Subcutaneous abdominal adipose tissue (tissue), 5 donors: ENCODE data around the gene NEK9.

ENCODE experiments used
- H3K27ac ChIP-seq: one replicate; pipeline ENCODE4 v1.7.0; 2013; ENCODE audit warnings: low read depth, mild to moderate bottlenecking, inconsistent platforms, low read length, moderate library complexity
- H3K27me3 ChIP-seq, 5 donors: one replicate each; pipeline ENCODE4 v1.7.0; 2013; ENCODE audit warnings: low read length in 5 of 5, inconsistent platforms in 1 of 5; ENCODE audit not compliant: control insufficient read depth in 5 of 5, insufficient read depth in 4 of 5
- H3K36me3 ChIP-seq, 5 donors: one replicate each; pipeline ENCODE4 v1.7.0; 2013; ENCODE audit warnings: low read length in 5 of 5; ENCODE audit not compliant: control insufficient read depth in 5 of 5, insufficient read depth in 5 of 5
- H3K4me1 ChIP-seq, 5 donors: one replicate each; pipeline ENCODE4 v1.7.0; 2013; ENCODE audit warnings: low read length in 5 of 5, mild to moderate bottlenecking in 3 of 5, moderate library complexity in 1 of 5; ENCODE audit not compliant: control insufficient read depth in 5 of 5, insufficient read depth in 5 of 5
- H3K4me3 ChIP-seq, 5 donors: one replicate each; pipeline ENCODE4 v1.7.0; 2013; ENCODE audit warnings: low read length in 5 of 5, low read depth in 1 of 5
- H3K9ac ChIP-seq, 5 donors: one replicate each; pipeline ENCODE4 v1.7.0; 2013; ENCODE audit warnings: low read length in 5 of 5, mild to moderate bottlenecking in 4 of 5, moderate library complexity in 3 of 5
- H3K9me3 ChIP-seq, 5 donors: one replicate each; pipeline ENCODE4 v1.7.0; 2013; ENCODE audit warnings: low read length in 5 of 5; ENCODE audit not compliant: control insufficient read depth in 5 of 5
- donor health status: healthy.
- donor health status: healthy.
- donor health status: healthy.
- donor health status: healthy.
- donor health status: healthy.

Gene NEK9

DNA sequence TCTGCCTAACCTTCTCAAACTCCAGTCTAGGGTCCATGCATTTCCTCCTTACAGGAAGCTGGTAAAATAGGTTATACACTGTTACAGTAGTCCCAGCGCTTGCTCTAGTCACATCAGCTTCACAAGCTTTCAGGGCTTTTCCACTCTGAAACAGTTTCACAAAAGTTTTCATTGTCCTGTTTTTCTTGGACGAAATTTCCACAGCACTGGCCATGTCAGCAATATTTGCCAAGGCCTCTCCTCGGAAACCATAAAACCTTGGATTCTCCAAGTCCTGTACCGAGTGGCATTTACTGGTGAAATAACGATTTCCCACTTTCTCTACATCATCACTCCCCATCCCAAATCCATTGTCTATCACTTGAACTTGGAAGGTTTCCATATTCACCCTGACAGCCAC is 77.7 kb downstream of the NEK9 start:
- Histone ChIP-seq H3K4me3 (peak overlapping the region in 2 of 5 donors; percentile 3 to 6), H3K27me3 (no peaks in the 10 kb centered on the region), H3K9ac (peak overlapping the region in 1 of 5 donors; percentile 10), H3K4me1 (peaks cover 0 to 33% (median 21%) of the 10 kb centered on the region in 5 donors), H3K9me3 (no peaks in the 10 kb centered on the region), H3K27ac (peak overlapping the region; percentile 78), H3K36me3 (no peaks in the 10 kb centered on the region)

GRCh38 chr14:75048101-75048500 is 78.7 kb downstream of the NEK9 start:
- Histone ChIP-seq H3K9me3 (no peaks in the 10 kb centered on the region), H3K4me1 (peaks cover 0 to 33% (median 21%) of the 10 kb centered on the region in 5 donors)

GRCh38 chr14:75047506-75047905 is 79.3 kb downstream of the NEK9 start:
- Histone ChIP-seq H3K4me3 (no peak overlapping the region), H3K4me1 (peaks cover 0 to 33% (median 21%) of the 10 kb centered on the region in 5 donors), H3K9me3 (no peaks in the 10 kb centered on the region), H3K27ac (no peak overlapping the region), H3K36me3 (peaks cover 0 to 1% (median 0%) of the 10 kb centered on the region in 5 donors), H3K9ac (no peak overlapping the region), H3K27me3 (no peaks in the 10 kb centered on the region)

More at GRCh38 chr14:75048101-75048500, 78.7 kb downstream of the NEK9 start:
- Histone ChIP-seq H3K9ac (no peak overlapping the region), H3K4me3 (no peak overlapping the region), H3K27ac (no peak overlapping the region), H3K36me3 (no peaks in the 10 kb centered on the region), H3K27me3 (no peaks in the 10 kb centered on the region)

- H3K9ac ChIP-seq: no peak overlapping the region
Measured at GRCh38 chr14:75046899-75047298, 79.9 kb downstream of the NEK9 start.

DNA sequence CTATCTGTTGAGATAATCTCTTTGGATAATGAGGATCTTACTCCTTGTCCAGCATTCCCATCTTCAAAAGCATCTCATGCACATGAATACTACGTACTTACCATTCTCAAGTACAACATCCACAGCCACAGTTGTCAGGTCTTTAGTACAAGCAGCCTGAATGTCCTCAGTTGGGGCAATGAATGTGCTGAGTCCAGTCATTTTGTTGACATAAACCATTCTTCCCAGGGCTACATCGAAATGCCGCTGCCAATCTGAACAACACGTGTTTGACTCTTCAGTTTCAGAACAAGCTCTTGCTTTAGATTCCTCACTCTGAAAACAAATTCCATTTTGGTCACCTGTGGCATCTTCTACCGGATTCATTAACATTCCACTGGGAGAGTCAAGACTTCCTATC is 80.6 kb downstream of the NEK9 start:
- Histone ChIP-seq H3K4me3 (no peak overlapping the region), H3K9me3 (no peaks in the 10 kb centered on the region), H3K36me3 (peaks cover 0 to 9% (median 3%) of the 10 kb centered on the region in 5 donors), H3K9ac (no peak overlapping the region), H3K27me3 (no peaks in the 10 kb centered on the region), H3K27ac (no peak overlapping the region), H3K4me1 (peaks cover 0 to 32% (median 28%) of the 10 kb centered on the region in 5 donors)

More at GRCh38 chr14:75046899-75047298, 79.9 kb downstream of the NEK9 start:
- Histone ChIP-seq H3K4me3 (no peak overlapping the region), H3K9me3 (no peaks in the 10 kb centered on the region), H3K27me3 (no peaks in the 10 kb centered on the region), H3K4me1 (peaks cover 0 to 33% (median 25%) of the 10 kb centered on the region in 5 donors), H3K36me3 (peaks cover 0 to 5% (median under 1%) of the 10 kb centered on the region in 5 donors), H3K27ac (no peak overlapping the region)

GRCh38 chr14:75044752-75045151 is 82.1 kb downstream of the NEK9 start:
- Histone ChIP-seq H3K27me3 (no peaks in the 10 kb centered on the region), H3K9ac (no peak overlapping the region), H3K9me3 (no peaks in the 10 kb centered on the region), H3K36me3 (peaks cover 0 to 9% (median 3%) of the 10 kb centered on the region in 5 donors), H3K27ac (no peak overlapping the region), H3K4me1 (peaks cover 0 to 25% (median 17%) of the 10 kb centered on the region in 5 donors), H3K4me3 (no peak overlapping the region)

GRCh38 chr14:75044322-75044721 is 82.5 kb downstream of the NEK9 start:
- H3K27ac ChIP-seq: no peak overlapping the region
- no peak overlapping the region for H3K4me3 ChIP-seq
- no peaks in the 10 kb centered on the region for H3K27me3 ChIP-seq
- H3K36me3 ChIP-seq: peaks cover 0 to 9% (median 3%) of the 10 kb centered on the region in 5 donors
- no peak overlapping the region for H3K9ac ChIP-seq
- H3K9me3 ChIP-seq: no peaks in the 10 kb centered on the region
- H3K4me1 ChIP-seq: peaks cover 0 to 21% (median 16%) of the 10 kb centered on the region in 5 donors

DNA sequence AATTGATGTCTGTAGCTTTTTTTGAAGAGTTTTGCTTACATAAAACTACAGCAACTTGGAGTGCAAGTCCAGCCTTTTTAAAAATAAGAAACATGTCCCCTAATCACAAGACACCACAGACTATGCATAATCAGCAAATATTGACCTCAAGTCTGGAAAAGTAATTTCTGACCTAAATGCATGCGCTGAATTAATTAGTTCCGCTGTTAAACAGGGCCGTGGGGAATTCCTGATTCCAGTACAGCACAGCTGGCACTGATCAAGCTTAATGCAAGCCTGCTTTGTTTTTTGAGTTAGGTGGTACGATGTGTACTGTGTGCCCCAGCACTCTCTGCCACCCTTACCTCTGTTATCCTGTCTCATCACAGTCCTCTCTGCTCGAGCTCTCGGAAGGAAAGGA is 84.8 kb downstream of the NEK9 start:
- Histone ChIP-seq H3K4me1 (peaks cover 0 to 14% (median 9%) of the 10 kb centered on the region in 5 donors), H3K27ac (no peak overlapping the region), H3K9ac (no peak overlapping the region), H3K36me3 (peaks cover 2 to 18% (median 9%) of the 10 kb centered on the region in 5 donors), H3K4me3 (no peak overlapping the region), H3K27me3 (no peaks in the 10 kb centered on the region), H3K9me3 (no peaks in the 10 kb centered on the region)

DNA sequence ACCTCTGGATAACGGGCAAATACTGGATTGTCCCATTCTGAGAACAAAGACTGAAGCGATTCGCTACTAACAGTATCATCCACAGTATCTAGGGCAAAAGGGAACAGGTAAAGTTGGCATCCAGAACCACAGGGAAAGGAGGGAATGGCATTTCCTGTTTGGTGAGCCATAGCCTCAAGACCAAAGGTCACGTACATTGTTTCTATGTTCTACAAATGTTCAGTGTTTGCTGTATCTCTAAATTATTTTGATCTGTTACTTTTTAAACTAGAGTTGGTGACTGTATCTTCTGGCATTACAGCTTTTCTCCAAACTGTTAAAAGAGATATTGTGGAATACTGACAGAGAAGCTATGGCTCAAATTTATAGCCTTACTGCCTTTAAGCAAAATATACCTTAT is 85.2 kb downstream of the NEK9 start:
- H3K27ac ChIP-seq: no peak overlapping the region
- no peak overlapping the region for H3K9ac ChIP-seq

DNA sequence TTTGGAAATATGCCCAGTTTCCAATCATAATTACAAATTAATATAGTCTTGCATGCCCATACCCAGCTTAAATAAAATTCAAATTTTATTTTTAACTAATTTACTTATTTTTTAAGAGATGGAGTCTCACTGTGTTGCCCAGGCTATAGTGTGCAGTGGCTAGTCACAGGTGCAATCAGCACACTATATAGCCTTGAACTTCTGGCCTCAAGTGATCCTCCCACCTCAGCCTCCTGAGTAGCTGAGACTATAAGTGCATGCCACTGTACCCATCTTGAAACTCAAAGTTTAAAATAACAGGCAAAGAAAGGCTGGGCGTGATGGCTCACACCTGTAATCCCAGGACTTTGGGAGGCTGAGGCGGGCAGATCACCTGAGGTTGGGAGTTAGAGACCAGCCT is 85.9 kb downstream of the NEK9 start:
- H3K36me3 ChIP-seq: peaks cover 2 to 19% (median 11%) of the 10 kb centered on the region in 5 donors
- H3K27me3 ChIP-seq: no peaks in the 10 kb centered on the region
- H3K4me3 ChIP-seq: no peak overlapping the region
- H3K4me1 ChIP-seq: peaks cover 0 to 14% (median 10%) of the 10 kb centered on the region in 5 donors
- H3K9me3 ChIP-seq: no peaks in the 10 kb centered on the region
- H3K9ac ChIP-seq: no peak overlapping the region
- H3K27ac ChIP-seq: no peak overlapping the region

More for the DNA sequence above, 85.2 kb downstream of the NEK9 start:
- Histone ChIP-seq H3K4me1 (peaks cover 0 to 14% (median 9%) of the 10 kb centered on the region in 5 donors), H3K36me3 (peaks cover 2 to 18% (median 11%) of the 10 kb centered on the region in 5 donors), H3K27me3 (no peaks in the 10 kb centered on the region), H3K4me3 (no peak overlapping the region), H3K9me3 (no peaks in the 10 kb centered on the region)
